A549 treated with Mapracorat at 1 μM for 4 hours (cell line): Measurements from ENCODE around the gene GOLGA8J. TPM values are rescaled to one million over a fixed set of nuclear protein-coding genes. Genes with fewer than 3 reads are reported as not detected.

Experiments used
- total RNA-seq: library from RNA; stranded (reverse); fragments of 200-300 nt; extraction: Qiagen RNA extraction; gene quantifications from 5 replicates; pipeline ENCODE4 v1.2.3, GENCODE V29; 2022

The GOLGA8J gene
- 0.12 to 0.17 TPM in 2 of 5 replicates, not detected in the others for total RNA-seq

GRCh38 chr15:30082655-30083054, at the start of gene GOLGA8J:
TSS of gene GOLGA8J (plus strand) at chr15:30082955. CDS start at chr15:30083053, 98 bp downstream.

GRCh38 chr15:30134751-30135150, 52.0 kb downstream of the GOLGA8J start, which contains the start of gene GOLGA8T:
TSS of gene GOLGA8T (plus strand) at chr15:30135051. CDS start at chr15:30135149, 98 bp downstream.

Other genes starting within 250 kb of the GOLGA8J start
- gene GOLGA8T, start 52.1 kb downstream of the GOLGA8J start, total RNA-seq = 0.80 to 2.0 TPM (median 1.6 TPM) in 5 replicates